Measurements from ENCODE around the gene SDHB.

SDHB gene

DNA sequence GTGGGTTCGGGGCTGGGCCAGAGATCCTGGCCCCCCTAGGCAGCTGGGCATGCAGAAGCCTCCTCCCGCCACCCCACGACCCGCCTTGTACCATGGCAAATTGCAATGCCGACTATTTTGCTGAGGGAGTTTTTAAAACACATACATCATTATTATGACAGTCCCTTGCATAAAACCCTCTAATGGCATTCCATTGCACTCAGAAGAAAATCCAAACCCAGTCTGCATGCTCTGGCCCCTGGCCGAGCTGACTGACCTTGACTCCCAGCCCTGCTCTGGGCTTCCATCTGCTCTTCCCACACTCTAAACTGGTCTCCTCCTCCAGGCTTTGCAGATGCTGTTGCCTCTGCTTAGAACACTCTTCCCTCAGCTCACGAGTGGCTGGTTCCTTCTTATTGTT is 37.4 kb upstream of the SDHB start:
- no peak overlapping the region for H3K27ac ChIP-seq (ENCODE audit: extremely low read depth, low read depth, low read length)
- no peak overlapping the region for H3K4me3 ChIP-seq (ENCODE audit: low read depth, low read length)
- CTCF ChIA-PET, result no interaction called here
- no peaks in the 10 kb centered on the region for H3K9me3 ChIP-seq (ENCODE audit: control insufficient read depth, insufficient read depth, low read depth, low read length)
- H3K4me1 ChIP-seq (ENCODE audit: control insufficient read depth, insufficient read depth, low read length), result no peaks in the 10 kb centered on the region
- no peak for TF ChIP-seq ZBTB21 (tag by site-specific recombination; IDR thresholded peaks at IDR 0.05)
- POLR2A ChIA-PET, result no interaction called here
- H3K36me3 ChIP-seq (ENCODE audit: control insufficient read depth in 2 of 2, insufficient read depth in 1 of 2, low read length in 2 of 2), result no peaks in the 10 kb centered on the region

DNA sequence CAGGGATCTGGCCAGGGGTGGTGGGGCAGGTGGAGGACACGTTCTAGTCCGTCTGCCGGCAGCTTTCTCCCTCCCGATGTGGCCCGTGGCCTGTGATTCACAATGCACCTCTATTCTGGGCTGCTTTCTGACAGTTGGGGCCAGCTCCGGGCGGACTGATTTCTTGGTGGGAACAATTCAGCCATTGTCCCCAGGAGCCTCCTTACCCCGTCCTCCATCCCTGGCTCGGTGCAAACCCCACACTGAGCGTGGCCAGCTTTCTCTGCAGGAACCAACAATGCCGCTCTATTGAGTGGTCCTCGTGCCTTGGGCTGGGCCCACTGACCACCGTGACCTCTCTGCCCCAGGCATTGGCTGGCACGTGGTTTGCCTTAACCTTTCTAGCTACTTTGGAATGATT is 35.7 kb upstream of the SDHB start:
- no peak overlapping the region for H3K4me3 ChIP-seq (ENCODE audit: low read depth, low read length)
- POLR2A ChIA-PET, result no interaction called here
- H3K27ac ChIP-seq (ENCODE audit: extremely low read depth, low read depth, low read length), result no peak overlapping the region
- H3K9me3 ChIP-seq (ENCODE audit: control insufficient read depth, insufficient read depth, low read depth, low read length), result no peaks in the 10 kb centered on the region
- TF ChIP-seq, protein P1, sequence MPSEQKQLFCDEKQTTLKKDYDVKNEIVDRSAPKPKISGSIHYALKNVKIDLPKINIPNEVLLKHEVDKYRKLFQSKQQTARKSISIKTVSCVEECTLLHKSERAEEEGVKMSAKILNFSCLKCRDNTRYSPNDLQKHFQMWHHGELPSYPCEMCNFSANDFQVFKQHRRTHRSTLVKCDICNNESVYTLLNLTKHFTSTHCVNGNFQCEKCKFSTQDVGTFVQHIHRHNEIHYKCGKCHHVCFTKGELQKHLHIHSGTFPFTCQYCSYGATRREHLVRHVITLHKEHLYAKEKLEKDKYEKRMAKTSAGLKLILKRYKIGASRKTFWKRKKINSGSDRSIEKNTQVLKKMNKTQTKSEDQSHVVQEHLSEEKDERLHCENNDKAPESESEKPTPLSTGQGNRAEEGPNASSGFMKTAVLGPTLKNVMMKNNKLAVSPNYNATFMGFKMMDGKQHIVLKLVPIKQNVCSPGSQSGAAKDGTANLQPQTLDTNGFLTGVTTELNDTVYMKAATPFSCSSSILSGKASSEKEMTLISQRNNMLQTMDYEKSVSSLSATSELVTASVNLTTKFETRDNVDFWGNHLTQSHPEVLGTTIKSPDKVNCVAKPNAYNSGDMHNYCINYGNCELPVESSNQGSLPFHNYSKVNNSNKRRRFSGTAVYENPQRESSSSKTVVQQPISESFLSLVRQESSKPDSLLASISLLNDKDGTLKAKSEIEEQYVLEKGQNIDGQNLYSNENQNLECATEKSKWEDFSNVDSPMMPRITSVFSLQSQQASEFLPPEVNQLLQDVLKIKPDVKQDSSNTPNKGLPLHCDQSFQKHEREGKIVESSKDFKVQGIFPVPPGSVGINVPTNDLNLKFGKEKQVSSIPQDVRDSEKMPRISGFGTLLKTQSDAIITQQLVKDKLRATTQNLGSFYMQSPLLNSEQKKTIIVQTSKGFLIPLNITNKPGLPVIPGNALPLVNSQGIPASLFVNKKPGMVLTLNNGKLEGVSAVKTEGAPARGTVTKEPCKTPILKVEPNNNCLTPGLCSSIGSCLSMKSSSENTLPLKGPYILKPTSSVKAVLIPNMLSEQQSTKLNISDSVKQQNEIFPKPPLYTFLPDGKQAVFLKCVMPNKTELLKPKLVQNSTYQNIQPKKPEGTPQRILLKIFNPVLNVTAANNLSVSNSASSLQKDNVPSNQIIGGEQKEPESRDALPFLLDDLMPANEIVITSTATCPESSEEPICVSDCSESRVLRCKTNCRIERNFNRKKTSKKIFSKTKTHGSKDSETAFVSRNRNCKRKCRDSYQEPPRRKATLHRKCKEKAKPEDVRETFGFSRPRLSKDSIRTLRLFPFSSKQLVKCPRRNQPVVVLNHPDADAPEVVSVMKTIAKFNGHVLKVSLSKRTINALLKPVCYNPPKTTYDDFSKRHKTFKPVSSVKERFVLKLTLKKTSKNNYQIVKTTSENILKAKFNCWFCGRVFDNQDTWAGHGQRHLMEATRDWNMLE (tag by site-specific recombination; conservative IDR thresholded peaks at IDR 0.05; ENCODE audit: low read depth), result no peak
- TF ChIP-seq ZNF239 (tag by site-specific recombination; IDR thresholded peaks at IDR 0.05) (no peak), ZNF266 (tag by site-specific recombination; IDR thresholded peaks at IDR 0.05; ENCODE audit: low read depth) (no peak), TRIM28 (IDR thresholded peaks at IDR 0.05; ENCODE audit: borderline replicate concordance, low read length) (no peak), ZNF624 (tag by site-specific recombination; IDR thresholded peaks at IDR 0.05) (no peak), ZNF19 (tag by site-specific recombination; IDR thresholded peaks at IDR 0.05; ENCODE audit: low read depth) (no peak), ZFP3 (tag by site-specific recombination; IDR thresholded peaks at IDR 0.05; ENCODE audit: low read depth) (no peak), GLIS1 (tag by site-specific recombination; IDR thresholded peaks at IDR 0.05) (no peak), ZNF394 (tag by site-specific recombination; IDR thresholded peaks at IDR 0.05; ENCODE audit: borderline replicate concordance) (no peak), ZNF248 (tag by site-specific recombination; IDR thresholded peaks at IDR 0.05) (no peak), ZNF585B (tag by site-specific recombination; IDR thresholded peaks at IDR 0.05) (no peak), HOXD13 (CRISPR knock-in tag; IDR thresholded peaks at IDR 0.05; ENCODE audit: borderline replicate concordance) (no peak)
- TF ChIP-seq, protein P2, sequence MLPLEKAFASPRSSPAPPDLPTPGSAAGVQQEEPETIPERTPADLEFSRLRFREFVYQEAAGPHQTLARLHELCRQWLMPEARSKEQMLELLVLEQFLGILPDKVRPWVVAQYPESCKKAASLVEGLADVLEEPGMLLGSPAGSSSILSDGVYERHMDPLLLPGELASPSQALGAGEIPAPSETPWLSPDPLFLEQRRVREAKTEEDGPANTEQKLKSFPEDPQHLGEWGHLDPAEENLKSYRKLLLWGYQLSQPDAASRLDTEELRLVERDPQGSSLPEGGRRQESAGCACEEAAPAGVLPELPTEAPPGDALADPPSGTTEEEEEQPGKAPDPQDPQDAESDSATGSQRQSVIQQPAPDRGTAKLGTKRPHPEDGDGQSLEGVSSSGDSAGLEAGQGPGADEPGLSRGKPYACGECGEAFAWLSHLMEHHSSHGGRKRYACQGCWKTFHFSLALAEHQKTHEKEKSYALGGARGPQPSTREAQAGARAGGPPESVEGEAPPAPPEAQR (tag by site-specific recombination; IDR thresholded peaks at IDR 0.05), result no peak
- CTCF ChIA-PET, result interaction anchor here (0.7 kb wide), 1 partner anchor 28 kb away, joined by 3 read pairs; no protein-coding TSS in a partner anchor
- H3K36me3 ChIP-seq (ENCODE audit: control insufficient read depth in 2 of 2, insufficient read depth in 1 of 2, low read length in 2 of 2), result no peaks in the 10 kb centered on the region
- H3K4me1 ChIP-seq (ENCODE audit: control insufficient read depth, insufficient read depth, low read length), result no peaks in the 10 kb centered on the region

DNA sequence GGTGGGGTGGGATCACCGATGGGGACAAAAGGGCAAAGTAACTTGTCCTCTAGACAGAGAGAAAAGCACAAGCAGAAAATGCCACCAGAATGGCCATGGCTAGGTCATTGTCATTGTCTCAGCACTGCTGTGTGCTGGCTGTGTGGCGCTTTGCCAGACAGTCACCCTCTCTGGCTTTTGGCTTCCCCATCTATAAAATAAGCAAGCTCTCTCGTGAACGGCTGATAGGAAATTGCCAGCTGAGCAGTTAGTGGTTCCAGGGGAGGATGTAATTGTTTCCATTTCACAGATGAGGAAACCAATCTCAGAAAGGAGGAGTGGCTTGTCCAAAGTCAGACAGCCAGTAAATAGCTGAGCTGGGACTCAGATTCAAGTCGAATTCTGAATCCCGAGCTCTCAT is 32.9 kb upstream of the SDHB start:
- ChIA-PET CTCF (interaction anchor here (0.6 kb wide), 1 partner anchor 480 kb away, joined by 3 read pairs; no protein-coding TSS in a partner anchor), POLR2A (no interaction called here)
- TF ChIP-seq HOXC10 (CRISPR knock-in tag; IDR thresholded peaks at IDR 0.05), result no peak
- no peak for TF ChIP-seq ZNF621 (tag by site-specific recombination; IDR thresholded peaks at IDR 0.05)
- no peak for TF ChIP-seq HOXA7 (CRISPR knock-in tag; IDR thresholded peaks at IDR 0.05; ENCODE audit: borderline replicate concordance)
- TF ChIP-seq ZNF529 (tag by site-specific recombination; IDR thresholded peaks at IDR 0.05; ENCODE audit: insufficient replicate concordance), result no peak
- TF ChIP-seq ZIC2 (tag by site-specific recombination; IDR thresholded peaks at IDR 0.05), result no peak
- TF ChIP-seq OSR2 (tag by site-specific recombination; IDR thresholded peaks at IDR 0.05), result no peak
- TF ChIP-seq ZNF544 (tag by site-specific recombination; IDR thresholded peaks at IDR 0.05), result no peak
- no peak for TF ChIP-seq ZNF391 (tag by site-specific recombination; IDR thresholded peaks at IDR 0.05; ENCODE audit: borderline replicate concordance, low read depth)
- TF ChIP-seq ZNF560 (tag by site-specific recombination; IDR thresholded peaks at IDR 0.05; ENCODE audit: borderline replicate concordance), result no peak
- TF ChIP-seq, protein P3, sequence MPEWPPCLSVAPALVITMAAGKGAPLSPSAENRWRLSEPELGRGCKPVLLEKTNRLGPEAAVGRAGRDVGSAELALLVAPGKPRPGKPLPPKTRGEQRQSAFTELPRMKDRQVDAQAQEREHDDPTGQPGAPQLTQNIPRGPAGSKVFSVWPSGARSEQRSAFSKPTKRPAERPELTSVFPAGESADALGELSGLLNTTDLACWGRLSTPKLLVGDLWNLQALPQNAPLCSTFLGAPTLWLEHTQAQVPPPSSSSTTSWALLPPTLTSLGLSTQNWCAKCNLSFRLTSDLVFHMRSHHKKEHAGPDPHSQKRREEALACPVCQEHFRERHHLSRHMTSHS (tag by site-specific recombination; IDR thresholded peaks at IDR 0.05), result no peak
- TF ChIP-seq ZBTB48 (tag by site-specific recombination; IDR thresholded peaks at IDR 0.05), result no peak
- no peaks in the 10 kb centered on the region for H3K4me1 ChIP-seq (ENCODE audit: control insufficient read depth, insufficient read depth, low read length)
- no peak overlapping the region for H3K4me3 ChIP-seq (ENCODE audit: low read depth, low read length)
- no peaks in the 10 kb centered on the region for H3K36me3 ChIP-seq (ENCODE audit: control insufficient read depth in 2 of 2, insufficient read depth in 1 of 2, low read length in 2 of 2)
- no peak overlapping the region for H3K27ac ChIP-seq (ENCODE audit: extremely low read depth, low read depth, low read length)
- H3K9me3 ChIP-seq (ENCODE audit: control insufficient read depth, insufficient read depth, low read depth, low read length), result no peaks in the 10 kb centered on the region

Data from HEK293 (cell line).